Colonic mucosa (tissue), 4 donors: ENCODE results near the gene CNOT6. TPM values are rescaled to one million over a fixed set of nuclear protein-coding genes. Genes with fewer than 3 reads are reported as not detected.

Experiments used
- DNase-seq: peaks from one replicate; pipeline ENCODE4 v3.0.0-alpha.2; 2020
- H3K27ac ChIP-seq: fragments of 200-600 bp; one replicate; pipeline ENCODE4 v1.8.0; 2021
- H3K27me3 ChIP-seq: fragments of 200-600 bp; one replicate; pipeline ENCODE4 v1.8.0; 2021
- H3K36me3 ChIP-seq: fragments of 200-600 bp; one replicate; pipeline ENCODE4 v1.8.0; 2021
- H3K4me1 ChIP-seq: fragments of 200-600 bp; one replicate; pipeline ENCODE4 v1.8.0; 2021; ENCODE audit warnings: mild to moderate bottlenecking
- H3K4me3 ChIP-seq: fragments of 200-600 bp; one replicate; pipeline ENCODE4 v1.8.0; 2021
- H3K9ac ChIP-seq, 2 donors: one replicate each; pipeline ENCODE4 v1.7.0; 2013; ENCODE audit warnings: control low read depth in 2 of 2, low read depth in 2 of 2, low read length in 2 of 2
- H3K9me3 ChIP-seq: fragments of 200-600 bp; one replicate; pipeline ENCODE4 v1.8.0; 2021
- CTCF ChIP-seq: fragments of 200-600 bp; IDR thresholded peaks from one replicate; pipeline ENCODE4 v1.8.0; 2022; ENCODE audit warnings: antibody characterized with exemption, mild to moderate bottlenecking
- intact Hi-C: fragments of 100-400 bp; cut with DNase I; formaldehyde crosslinking; loops from one replicate; pipeline ENCODE4 v1.14.1; 2022
- total RNA-seq, 2 donors: library from RNA; stranded (reverse); fragmentation: NEBNext Ultra II Directional in 1 of 2; extraction: Animal tissue kit (Norgen Biotek cat#: 25700) in 1 of 2; gene quantifications; one replicate each; pipeline ENCODE4 v1.2.1, GENCODE V29; 2021
- donor health status: healthy.
- donor health status: DM: no; HTN: no; CAD: no.
- donor health status: DM: no; HTN: no; CAD: no.

The CNOT6 gene
- total RNA-seq, 2 donors from 2014 or later, result 35.5 to 38.2 TPM

GRCh38 chr5:180621311-180621710 lies 127.1 kb downstream of the CNOT6 start:
- Histone ChIP-seq H3K4me1 (no peaks in the 10 kb centered on the region), H3K27ac (no peak overlapping the region), H3K27me3 (no peaks in the 10 kb centered on the region), H3K9me3 (no peaks in the 10 kb centered on the region), H3K36me3 (no peaks in the 10 kb centered on the region), H3K4me3 (no peak overlapping the region), H3K9ac (no peak overlapping the region)
- no peak for DNase-seq
- intact Hi-C loops, result no loop called here
- TF ChIP-seq CTCF, result no peak

- H3K9me3 ChIP-seq, result no peaks in the 10 kb centered on the region
- no peak for TF ChIP-seq CTCF
- H3K27me3 ChIP-seq, result no peaks in the 10 kb centered on the region
- no peak overlapping the region for H3K9ac ChIP-seq
- intact Hi-C loops, result no loop called here
- no peaks in the 10 kb centered on the region for H3K36me3 ChIP-seq
- DNase-seq, result no peak
- no peaks in the 10 kb centered on the region for H3K4me1 ChIP-seq
- no peak overlapping the region for H3K4me3 ChIP-seq
- H3K27ac ChIP-seq, result no peak overlapping the region
These were observed 128.7 kb downstream of the CNOT6 start for GRCh38 chr5:180622910-180623309.

GRCh38 chr5:180623411-180623834 lies 129.2 kb downstream of the CNOT6 start:
- H3K9ac ChIP-seq, result no peak overlapping the region
- no peak overlapping the region for H3K27ac ChIP-seq
- intact Hi-C loops, result no loop called here
- DNase-seq, result no peak
- H3K36me3 ChIP-seq, result no peaks in the 10 kb centered on the region
- no peaks in the 10 kb centered on the region for H3K4me1 ChIP-seq
- no peak overlapping the region for H3K4me3 ChIP-seq
- H3K27me3 ChIP-seq, result no peaks in the 10 kb centered on the region
- no peaks in the 10 kb centered on the region for H3K9me3 ChIP-seq
- TF ChIP-seq CTCF, result no peak

- no peak for DNase-seq
- no peaks in the 10 kb centered on the region for H3K9me3 ChIP-seq
- intact Hi-C loops, result no loop called here
These were observed 129.7 kb downstream of the CNOT6 start for GRCh38 chr5:180623844-180624243.

GRCh38 chr5:180624587-180624986 lies 130.4 kb downstream of the CNOT6 start:
- Histone ChIP-seq H3K9ac (no peak overlapping the region), H3K36me3 (no peaks in the 10 kb centered on the region), H3K9me3 (no peaks in the 10 kb centered on the region), H3K4me3 (no peak overlapping the region), H3K27me3 (no peaks in the 10 kb centered on the region), H3K4me1 (no peaks in the 10 kb centered on the region), H3K27ac (no peak overlapping the region)
- intact Hi-C loops, result no loop called here
- no peak for TF ChIP-seq CTCF
- no peak for DNase-seq

More at GRCh38 chr5:180623844-180624243, 129.7 kb downstream of the CNOT6 start:
- H3K27me3 ChIP-seq, result no peaks in the 10 kb centered on the region
- H3K4me1 ChIP-seq, result no peaks in the 10 kb centered on the region
- no peak overlapping the region for H3K4me3 ChIP-seq
- H3K36me3 ChIP-seq, result no peaks in the 10 kb centered on the region
- TF ChIP-seq CTCF, result no peak
- H3K27ac ChIP-seq, result no peak overlapping the region
- no peak overlapping the region for H3K9ac ChIP-seq
